AG09309 (cell line): Measurements from ENCODE around the gene NRXN3.

Experiments used
- DNase-seq: peaks from one replicate; pipeline ENCODE4 v3.0.0-alpha.2; 2010; ENCODE audit warnings: low read depth
- H3K4me3 ChIP-seq: 2 replicates; pipeline ENCODE4 v1.5.1; 2011; ENCODE audit warnings: mild to moderate bottlenecking, low read depth, low read length, moderate library complexity; ENCODE audit not compliant: control insufficient read depth
- TF ChIP-seq, protein P1 (sequence below): IDR thresholded peaks from 2 replicates; pipeline ENCODE4 v1.5.1; 2011; ENCODE audit warnings: mild to moderate bottlenecking, low read depth, low read length, inconsistent platforms; ENCODE audit not compliant: insufficient read depth, control insufficient read depth; ENCODE audit errors: missing control alignments

Gene NRXN3

DNA sequence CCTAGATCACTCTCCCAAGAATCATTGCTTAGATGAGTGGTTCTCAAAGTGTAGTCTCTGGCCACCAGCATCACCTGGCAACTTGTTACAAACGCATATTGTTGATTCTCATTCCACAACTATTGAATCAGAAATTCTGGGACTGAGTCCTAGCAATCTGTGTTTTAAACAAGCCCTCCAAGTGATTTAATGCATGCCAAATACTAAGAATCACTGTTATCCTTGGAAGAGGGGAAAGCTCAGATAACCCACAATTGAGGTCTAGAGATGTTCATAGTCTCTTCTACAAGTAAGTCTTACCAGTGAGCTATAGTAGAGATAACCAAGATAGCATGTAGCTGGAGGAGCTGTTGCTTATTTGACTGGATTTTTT lies 1374.5 kb downstream of the NRXN3 start:
- H3K4me3 ChIP-seq, result no peak overlapping the region
- TF ChIP-seq, protein P1, sequence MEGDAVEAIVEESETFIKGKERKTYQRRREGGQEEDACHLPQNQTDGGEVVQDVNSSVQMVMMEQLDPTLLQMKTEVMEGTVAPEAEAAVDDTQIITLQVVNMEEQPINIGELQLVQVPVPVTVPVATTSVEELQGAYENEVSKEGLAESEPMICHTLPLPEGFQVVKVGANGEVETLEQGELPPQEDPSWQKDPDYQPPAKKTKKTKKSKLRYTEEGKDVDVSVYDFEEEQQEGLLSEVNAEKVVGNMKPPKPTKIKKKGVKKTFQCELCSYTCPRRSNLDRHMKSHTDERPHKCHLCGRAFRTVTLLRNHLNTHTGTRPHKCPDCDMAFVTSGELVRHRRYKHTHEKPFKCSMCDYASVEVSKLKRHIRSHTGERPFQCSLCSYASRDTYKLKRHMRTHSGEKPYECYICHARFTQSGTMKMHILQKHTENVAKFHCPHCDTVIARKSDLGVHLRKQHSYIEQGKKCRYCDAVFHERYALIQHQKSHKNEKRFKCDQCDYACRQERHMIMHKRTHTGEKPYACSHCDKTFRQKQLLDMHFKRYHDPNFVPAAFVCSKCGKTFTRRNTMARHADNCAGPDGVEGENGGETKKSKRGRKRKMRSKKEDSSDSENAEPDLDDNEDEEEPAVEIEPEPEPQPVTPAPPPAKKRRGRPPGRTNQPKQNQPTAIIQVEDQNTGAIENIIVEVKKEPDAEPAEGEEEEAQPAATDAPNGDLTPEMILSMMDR, result no peak
- peak; percentile 38 for DNase-seq

DNA sequence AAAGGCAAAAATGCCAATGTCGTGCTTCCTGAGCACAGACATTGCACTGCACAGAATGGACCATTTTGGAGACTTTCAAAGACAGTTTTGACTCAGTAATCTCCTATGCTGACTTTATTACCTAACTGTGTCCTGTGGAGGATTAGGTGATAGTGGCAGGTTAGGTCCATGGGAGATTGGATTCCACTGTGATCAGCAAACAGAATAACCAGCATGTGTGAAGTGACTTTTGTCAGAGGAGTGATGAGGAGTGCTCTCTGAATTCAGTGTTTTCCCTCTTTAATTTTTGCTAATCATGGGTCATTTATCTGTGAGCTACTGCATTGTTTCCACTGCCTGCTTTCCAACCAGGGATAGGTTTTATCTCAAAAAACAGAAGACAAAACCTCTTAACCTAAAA lies 1378.7 kb downstream of the NRXN3 start:
- DNase-seq, result no peak
- H3K4me3 ChIP-seq, result no peak overlapping the region
- TF ChIP-seq, protein P1, result no peak

DNA sequence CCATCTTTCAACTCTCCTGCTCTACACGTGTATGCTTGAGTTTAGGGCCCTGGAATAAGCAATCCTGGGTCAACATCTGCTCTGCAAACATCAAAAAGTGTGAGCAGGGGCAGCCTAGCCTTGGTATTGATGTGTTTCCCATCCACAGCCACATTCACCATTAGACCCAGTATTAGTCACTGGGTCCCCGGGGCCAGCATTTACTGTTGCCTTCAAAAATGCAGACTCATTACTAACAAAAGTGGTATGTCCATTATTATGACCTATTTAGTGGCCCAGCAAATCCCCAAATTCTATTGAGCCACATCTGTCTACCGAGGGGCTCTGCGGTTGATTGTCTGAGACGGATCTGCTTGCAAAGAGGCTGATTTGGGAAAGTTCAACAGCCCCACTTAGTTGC lies 1379.3 kb downstream of the NRXN3 start:
- H3K4me3 ChIP-seq, result no peak overlapping the region
- DNase-seq, result no peak
- TF ChIP-seq, protein P1, result no peak

DNA sequence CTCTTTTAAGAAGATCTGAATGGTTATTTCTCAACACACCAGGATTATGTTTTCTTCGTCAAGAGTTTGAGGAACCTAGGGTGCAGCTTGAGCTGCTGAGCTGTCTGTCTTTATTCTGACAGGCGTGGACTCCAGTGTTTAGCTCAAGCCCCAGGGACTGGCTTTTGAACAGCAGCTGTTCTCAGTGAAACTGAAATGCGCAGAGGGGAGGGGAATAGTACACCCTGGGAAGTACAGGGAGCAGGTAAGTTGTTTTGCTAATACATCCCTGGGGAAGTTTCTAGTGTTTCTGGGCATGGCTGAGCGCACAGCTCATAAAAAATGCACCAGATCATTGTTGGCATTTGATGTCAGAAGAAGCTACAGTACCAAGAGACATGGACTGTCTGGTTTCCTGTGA lies 1381.3 kb downstream of the NRXN3 start:
- TF ChIP-seq, protein P1, result no peak
- no peak for DNase-seq
- H3K4me3 ChIP-seq, result no peak overlapping the region

DNA sequence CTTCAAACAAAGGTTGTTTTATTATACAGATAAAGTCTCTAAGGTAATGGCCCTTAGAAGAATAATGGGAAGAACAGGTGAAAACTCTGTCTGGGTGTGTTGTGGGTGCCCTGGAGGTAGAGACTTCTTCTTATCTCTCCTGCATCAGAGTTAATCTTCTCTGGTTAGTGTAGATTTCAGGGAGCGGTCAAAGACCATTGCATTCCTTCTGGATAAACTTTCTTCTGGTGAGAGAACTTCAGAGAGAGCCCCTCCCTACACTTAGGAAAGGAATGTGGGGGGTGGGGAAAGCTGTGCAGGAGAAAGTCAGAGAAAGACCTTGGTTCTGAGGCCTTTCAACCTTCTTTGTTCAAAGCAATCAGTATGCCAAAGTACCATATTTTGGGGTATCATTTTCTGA lies 1382.6 kb downstream of the NRXN3 start:
- TF ChIP-seq, protein P1, result no peak
- DNase-seq, result no peak
- H3K4me3 ChIP-seq, result no peak overlapping the region

DNA sequence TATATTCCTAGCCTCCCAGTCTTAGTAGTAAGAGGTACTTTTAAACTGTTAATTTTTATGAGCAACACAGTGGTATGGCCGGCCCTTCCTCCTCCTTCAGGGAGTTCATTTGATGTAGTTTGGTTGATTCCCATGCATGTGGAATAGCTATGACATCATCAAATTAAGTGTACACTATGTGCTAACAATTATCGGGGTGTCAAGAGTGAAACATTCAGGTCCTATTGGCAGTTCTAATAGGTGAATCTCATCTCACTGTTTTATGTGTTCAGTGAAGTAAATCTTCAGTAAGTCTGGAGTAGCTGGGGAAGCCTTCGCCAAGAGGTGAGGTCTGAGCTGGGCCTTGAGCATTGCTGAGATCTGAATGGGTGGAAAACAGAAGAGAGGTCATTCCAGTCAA lies 1384.6 kb downstream of the NRXN3 start:
- DNase-seq, result no peak
- no peak overlapping the region for H3K4me3 ChIP-seq
- TF ChIP-seq, protein P1, result no peak

DNA sequence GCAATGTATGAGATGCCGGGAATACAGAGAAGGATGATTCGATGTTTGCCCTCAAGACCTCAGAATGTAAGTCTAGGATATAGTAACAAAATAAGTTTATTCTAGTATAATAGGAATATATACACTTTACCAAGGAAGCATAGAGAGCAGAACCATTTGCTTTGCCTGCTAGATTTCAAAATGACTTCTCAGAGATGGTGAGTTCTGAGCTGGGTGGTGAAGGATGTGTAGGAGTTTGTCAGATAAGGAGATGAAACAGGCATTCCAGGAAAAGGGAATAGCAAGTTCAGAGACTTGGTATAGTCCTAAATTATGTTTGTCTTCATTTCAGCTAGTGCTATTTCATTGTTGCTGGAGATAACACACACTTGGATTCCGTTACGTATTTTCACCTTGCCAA lies 1385.3 kb downstream of the NRXN3 start:
- TF ChIP-seq, protein P1, result no peak
- DNase-seq, result no peak
- no peak overlapping the region for H3K4me3 ChIP-seq
